ENCODE measurements around the gene SLC30A2. TPM values are rescaled to one million over a fixed set of nuclear protein-coding genes. Genes with fewer than 3 reads are reported as not detected.

SLC30A2 gene
- total and polyA plus RNA-seq, 4 donors, result under 0.01 to 0.12 (median 0.05) TPM; not detected in 1

GRCh38 chr1:26079960-26080814 lies 34.3 kb upstream of the SLC30A2 start (continued):
- no peak for TF ChIP-seq CTCF (IDR thresholded peaks at IDR 0.05; ENCODE audit: low read depth, low read length, missing input control)
- TF ChIP-seq, protein P1, sequence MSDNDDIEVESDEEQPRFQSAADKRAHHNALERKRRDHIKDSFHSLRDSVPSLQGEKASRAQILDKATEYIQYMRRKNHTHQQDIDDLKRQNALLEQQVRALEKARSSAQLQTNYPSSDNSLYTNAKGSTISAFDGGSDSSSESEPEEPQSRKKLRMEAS (IDR thresholded peaks at IDR 0.05), result no peak
- TF ChIP-seq, protein P2, sequence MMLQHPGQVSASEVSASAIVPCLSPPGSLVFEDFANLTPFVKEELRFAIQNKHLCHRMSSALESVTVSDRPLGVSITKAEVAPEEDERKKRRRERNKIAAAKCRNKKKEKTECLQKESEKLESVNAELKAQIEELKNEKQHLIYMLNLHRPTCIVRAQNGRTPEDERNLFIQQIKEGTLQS (IDR thresholded peaks at IDR 0.05), result no peak
- TF ChIP-seq FOXA2 (IDR thresholded peaks at IDR 0.05), result no peak
- no peak for TF ChIP-seq HNF4G (IDR thresholded peaks at IDR 0.05)
- TF ChIP-seq TAF1 (conservative IDR thresholded peaks at IDR 0.05), result no peak
- no peak for TF ChIP-seq NR2F2 (IDR thresholded peaks at IDR 0.05)
- TF ChIP-seq RAD21 (IDR thresholded peaks at IDR 0.05), result no peak
- no peak for TF ChIP-seq SP1 (IDR thresholded peaks at IDR 0.05)

- H3K27me3 ChIP-seq (ENCODE audit: control insufficient read depth in 4 of 4, insufficient read depth in 4 of 4, low read length in 3 of 4), result no peaks in the 10 kb centered on the region
- H3K4me3 ChIP-seq (ENCODE audit: low read depth in 1 of 3, low read length in 3 of 3), result no peak overlapping the region
- H3K9ac ChIP-seq (ENCODE audit: low read depth in 1 of 2, low read length in 2 of 2), result no peak overlapping the region
- WGBS, result 82% methylated on average over 7 of the region's 7 CpGs
- DNase-seq (ENCODE audit: low spot score), result no peak
- no peak overlapping the region for H3K27ac ChIP-seq (ENCODE audit: low read depth in 1 of 2, low read length in 2 of 2)
- no peaks in the 10 kb centered on the region for H3K9me3 ChIP-seq (ENCODE audit: control insufficient read depth in 4 of 4, low read length in 3 of 4)
- TF ChIP-seq, protein P3, sequence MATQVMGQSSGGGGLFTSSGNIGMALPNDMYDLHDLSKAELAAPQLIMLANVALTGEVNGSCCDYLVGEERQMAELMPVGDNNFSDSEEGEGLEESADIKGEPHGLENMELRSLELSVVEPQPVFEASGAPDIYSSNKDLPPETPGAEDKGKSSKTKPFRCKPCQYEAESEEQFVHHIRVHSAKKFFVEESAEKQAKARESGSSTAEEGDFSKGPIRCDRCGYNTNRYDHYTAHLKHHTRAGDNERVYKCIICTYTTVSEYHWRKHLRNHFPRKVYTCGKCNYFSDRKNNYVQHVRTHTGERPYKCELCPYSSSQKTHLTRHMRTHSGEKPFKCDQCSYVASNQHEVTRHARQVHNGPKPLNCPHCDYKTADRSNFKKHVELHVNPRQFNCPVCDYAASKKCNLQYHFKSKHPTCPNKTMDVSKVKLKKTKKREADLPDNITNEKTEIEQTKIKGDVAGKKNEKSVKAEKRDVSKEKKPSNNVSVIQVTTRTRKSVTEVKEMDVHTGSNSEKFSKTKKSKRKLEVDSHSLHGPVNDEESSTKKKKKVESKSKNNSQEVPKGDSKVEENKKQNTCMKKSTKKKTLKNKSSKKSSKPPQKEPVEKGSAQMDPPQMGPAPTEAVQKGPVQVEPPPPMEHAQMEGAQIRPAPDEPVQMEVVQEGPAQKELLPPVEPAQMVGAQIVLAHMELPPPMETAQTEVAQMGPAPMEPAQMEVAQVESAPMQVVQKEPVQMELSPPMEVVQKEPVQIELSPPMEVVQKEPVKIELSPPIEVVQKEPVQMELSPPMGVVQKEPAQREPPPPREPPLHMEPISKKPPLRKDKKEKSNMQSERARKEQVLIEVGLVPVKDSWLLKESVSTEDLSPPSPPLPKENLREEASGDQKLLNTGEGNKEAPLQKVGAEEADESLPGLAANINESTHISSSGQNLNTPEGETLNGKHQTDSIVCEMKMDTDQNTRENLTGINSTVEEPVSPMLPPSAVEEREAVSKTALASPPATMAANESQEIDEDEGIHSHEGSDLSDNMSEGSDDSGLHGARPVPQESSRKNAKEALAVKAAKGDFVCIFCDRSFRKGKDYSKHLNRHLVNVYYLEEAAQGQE (IDR thresholded peaks at IDR 0.05), result no peak
- no peak for TF ChIP-seq NR2F2 (IDR thresholded peaks at IDR 0.05)
- no peak for TF ChIP-seq JUND (IDR thresholded peaks at IDR 0.05)
- TF ChIP-seq CTCF (IDR thresholded peaks at IDR 0.05; ENCODE audit: low read depth, low read length, missing input control), result no peak
- TF ChIP-seq, protein P4, sequence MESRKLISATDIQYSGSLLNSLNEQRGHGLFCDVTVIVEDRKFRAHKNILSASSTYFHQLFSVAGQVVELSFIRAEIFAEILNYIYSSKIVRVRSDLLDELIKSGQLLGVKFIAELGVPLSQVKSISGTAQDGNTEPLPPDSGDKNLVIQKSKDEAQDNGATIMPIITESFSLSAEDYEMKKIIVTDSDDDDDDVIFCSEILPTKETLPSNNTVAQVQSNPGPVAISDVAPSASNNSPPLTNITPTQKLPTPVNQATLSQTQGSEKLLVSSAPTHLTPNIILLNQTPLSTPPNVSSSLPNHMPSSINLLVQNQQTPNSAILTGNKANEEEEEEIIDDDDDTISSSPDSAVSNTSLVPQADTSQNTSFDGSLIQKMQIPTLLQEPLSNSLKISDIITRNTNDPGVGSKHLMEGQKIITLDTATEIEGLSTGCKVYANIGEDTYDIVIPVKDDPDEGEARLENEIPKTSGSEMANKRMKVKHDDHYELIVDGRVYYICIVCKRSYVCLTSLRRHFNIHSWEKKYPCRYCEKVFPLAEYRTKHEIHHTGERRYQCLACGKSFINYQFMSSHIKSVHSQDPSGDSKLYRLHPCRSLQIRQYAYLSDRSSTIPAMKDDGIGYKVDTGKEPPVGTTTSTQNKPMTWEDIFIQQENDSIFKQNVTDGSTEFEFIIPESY (IDR thresholded peaks at IDR 0.05), result no peak
- TF ChIP-seq, protein P2 (IDR thresholded peaks at IDR 0.05), result no peak
- no peak for TF ChIP-seq HNF4G (IDR thresholded peaks at IDR 0.05)
- TF ChIP-seq RAD21 (IDR thresholded peaks at IDR 0.05), result no peak
- TF ChIP-seq HNF4A (conservative IDR thresholded peaks at IDR 0.05), result no peak
- no peak for TF ChIP-seq EGR1 (IDR thresholded peaks at IDR 0.05; ENCODE audit: low read depth in 2 of 2)
- TF ChIP-seq RXRA (IDR thresholded peaks at IDR 0.05), result no peak
- TF ChIP-seq GABPA (IDR thresholded peaks at IDR 0.05 in 1 of 2, conservative IDR thresholded peaks at IDR 0.05 in 1 of 2), result no peak
- no peak for TF ChIP-seq YY1 (IDR thresholded peaks at IDR 0.05)
- TF ChIP-seq, protein P1 (IDR thresholded peaks at IDR 0.05), result no peak
- TF ChIP-seq FOXA1 (IDR thresholded peaks at IDR 0.05), result no peak
- no peak for TF ChIP-seq TAF1 (conservative IDR thresholded peaks at IDR 0.05)
- TF ChIP-seq SP1 (IDR thresholded peaks at IDR 0.05), result no peak
- H3K36me3 ChIP-seq (ENCODE audit: control insufficient read depth in 4 of 4, insufficient read depth in 3 of 4, low read depth in 1 of 4, low read length in 3 of 4), result no peaks in the 10 kb centered on the region
- H3K4me1 ChIP-seq (ENCODE audit: control insufficient read depth in 4 of 4, insufficient read depth in 4 of 4, low read length in 3 of 4), result peaks cover 3 to 22% (median 13%) of the 10 kb centered on the region in 4 donors
Measured at GRCh38 chr1:26079178-26079563, 33.3 kb upstream of the SLC30A2 start.
